GM12801 (cell line): ENCODE results near the gene DLD.

Experiments used
- TF ChIP-seq, protein P1 (sequence below): IDR thresholded peaks from one replicate; pipeline ENCODE4 v1.5.1; 2011; ENCODE audit warnings: control low read depth; ENCODE audit not compliant: insufficient read length; ENCODE audit errors: extremely low read depth

Gene DLD

DNA sequence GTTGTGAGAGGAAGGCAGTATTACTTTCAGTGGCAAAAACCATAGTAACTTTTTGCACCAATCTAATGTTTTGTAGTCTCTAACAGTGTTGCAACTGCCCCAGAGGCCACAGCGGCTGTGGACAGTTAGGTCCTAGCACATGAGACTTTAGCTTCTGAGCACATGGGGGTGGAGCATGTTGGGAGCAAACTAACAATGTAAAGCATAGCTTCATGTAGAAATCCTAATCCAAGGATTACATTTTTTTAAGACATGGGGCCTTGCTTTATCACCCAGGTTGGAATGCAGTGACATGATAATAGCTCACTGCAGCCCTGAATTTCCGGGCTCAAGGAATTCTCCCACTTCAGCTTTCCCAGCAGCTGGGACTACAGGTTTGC, 62.9 kb downstream of the DLD start:
- TF ChIP-seq, protein P1, sequence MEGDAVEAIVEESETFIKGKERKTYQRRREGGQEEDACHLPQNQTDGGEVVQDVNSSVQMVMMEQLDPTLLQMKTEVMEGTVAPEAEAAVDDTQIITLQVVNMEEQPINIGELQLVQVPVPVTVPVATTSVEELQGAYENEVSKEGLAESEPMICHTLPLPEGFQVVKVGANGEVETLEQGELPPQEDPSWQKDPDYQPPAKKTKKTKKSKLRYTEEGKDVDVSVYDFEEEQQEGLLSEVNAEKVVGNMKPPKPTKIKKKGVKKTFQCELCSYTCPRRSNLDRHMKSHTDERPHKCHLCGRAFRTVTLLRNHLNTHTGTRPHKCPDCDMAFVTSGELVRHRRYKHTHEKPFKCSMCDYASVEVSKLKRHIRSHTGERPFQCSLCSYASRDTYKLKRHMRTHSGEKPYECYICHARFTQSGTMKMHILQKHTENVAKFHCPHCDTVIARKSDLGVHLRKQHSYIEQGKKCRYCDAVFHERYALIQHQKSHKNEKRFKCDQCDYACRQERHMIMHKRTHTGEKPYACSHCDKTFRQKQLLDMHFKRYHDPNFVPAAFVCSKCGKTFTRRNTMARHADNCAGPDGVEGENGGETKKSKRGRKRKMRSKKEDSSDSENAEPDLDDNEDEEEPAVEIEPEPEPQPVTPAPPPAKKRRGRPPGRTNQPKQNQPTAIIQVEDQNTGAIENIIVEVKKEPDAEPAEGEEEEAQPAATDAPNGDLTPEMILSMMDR: no peak

- TF ChIP-seq, protein P1: no peak
Observed at GRCh38 chr7:107955394-107955793, 64.4 kb downstream of the DLD start.

DNA sequence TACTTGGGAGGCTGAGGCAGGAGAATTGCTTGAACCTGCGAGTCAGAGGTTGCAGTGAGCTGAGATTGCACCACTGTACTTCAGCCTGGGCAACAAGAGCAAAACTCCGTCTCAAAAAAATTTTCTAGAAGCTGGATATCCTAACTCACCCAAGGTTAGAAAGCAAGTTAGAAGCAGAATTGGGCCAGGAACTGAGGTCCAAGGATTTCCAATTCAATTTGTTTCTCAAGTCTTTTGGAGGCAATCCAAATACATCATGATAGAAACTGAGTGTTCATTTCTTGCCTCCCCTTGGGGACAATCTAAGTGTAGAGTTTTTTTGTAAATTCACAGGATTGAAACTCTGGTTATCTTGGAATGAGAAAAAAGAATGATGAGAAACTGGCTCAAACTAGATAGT, 66.5 kb downstream of the DLD start:
- TF ChIP-seq, protein P1: no peak

GRCh38 chr7:107958764-107959526, 68.0 kb downstream of the DLD start:
- TF ChIP-seq, protein P1: no peak

DNA sequence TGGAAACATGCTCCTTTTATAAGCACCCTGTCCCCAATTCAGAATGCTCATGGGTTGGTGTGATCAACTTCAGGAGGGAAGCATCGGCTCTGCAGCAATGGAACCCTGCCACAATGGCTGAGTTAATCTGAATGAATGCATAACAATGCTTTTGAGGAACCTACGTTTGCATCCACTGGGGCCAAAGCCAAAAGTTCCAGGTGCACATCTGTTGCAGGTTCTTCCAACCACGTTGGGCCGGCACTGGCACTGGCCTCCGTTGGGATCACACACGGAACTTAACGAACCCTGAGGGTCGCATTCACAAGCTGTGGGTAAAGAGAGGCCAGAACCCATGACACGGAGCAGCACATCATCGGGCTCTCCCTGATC, 68.5 kb downstream of the DLD start:
- TF ChIP-seq, protein P1: no peak

- TF ChIP-seq, protein P1: no peak
Observed at GRCh38 chr7:107960272-107960671, 69.3 kb downstream of the DLD start.

DNA sequence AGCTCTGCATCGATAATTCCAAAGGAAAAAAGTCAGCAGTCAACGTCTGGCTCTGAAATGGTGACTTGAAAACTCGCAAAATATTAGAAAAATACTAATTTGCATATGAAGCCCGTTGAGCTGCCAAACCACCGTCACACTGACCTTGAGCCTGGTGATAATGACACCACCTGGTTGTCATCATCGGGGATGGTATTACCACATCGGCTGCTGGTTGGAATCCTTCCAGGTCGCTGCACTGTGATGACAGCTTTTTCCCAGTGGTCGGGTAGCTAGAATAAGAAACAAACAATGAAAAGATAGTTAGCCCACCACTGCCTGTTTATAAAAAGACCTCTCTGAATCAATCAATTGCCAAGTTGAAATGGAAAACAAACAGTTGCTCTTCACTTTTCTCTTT, 70.4 kb downstream of the DLD start:
- TF ChIP-seq, protein P1: no peak
